Measurements from ENCODE around the gene GTSE1. TPM values are rescaled to one million over a fixed set of nuclear protein-coding genes. Genes with fewer than 3 reads are reported as not detected.

GTSE1 gene
- total and polyA plus RNA-seq, 2 of the 13 experiments (the other 11 are each of a cell fraction or from before 2014, with no cell fraction given) = 10.7 to 13.5 TPM

DNA sequence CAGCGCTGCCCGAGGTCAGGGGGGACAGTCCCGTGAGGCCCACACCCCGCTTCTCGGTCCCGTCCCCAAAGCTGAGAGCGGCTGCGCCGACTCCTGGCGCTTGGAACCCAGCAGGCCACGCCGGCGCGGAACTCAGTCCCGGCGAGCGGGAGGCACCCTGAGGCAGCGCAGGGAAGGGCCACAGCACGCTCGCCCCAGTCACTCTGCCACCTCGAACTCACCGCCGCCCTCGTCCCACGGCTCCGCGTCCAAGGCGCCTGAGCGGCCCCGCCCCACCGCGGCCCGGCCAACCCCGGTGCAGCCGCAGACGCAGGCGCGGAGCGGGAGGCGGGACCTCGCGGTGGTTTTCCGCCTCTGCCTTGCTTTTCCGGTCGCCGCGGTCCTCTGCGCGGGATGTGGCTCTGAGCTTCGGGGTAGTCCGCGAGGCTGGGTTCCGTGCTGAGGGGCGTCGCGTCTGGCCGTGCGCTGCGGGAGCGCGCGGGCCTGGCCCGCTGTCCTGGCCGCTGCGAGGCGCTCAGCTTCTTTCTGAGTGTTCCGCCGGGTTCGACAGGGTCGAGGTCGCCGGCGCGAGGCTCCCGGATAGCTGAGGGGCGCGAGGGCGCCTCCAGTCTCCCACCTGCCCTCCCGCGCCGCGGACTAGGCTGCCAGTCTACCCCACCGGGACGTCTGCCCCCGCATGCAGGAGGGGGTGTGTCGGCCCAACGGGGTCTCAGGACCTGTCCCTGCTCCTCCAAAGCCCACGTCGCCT, 46.5 kb upstream of the GTSE1 start, which contains the start of gene CDPF1 (continued):
- TF ChIP-seq KMT2B (CRISPR knock-in tag; IDR thresholded peaks at IDR 0.05) (peak; percentile 65), CENPT (CRISPR knock-in tag; IDR thresholded peaks at IDR 0.05; ENCODE audit: low read depth) (peak; percentile 42; the same call in 1 of the 2 replicates), ZNF503 (CRISPR knock-in tag; IDR thresholded peaks at IDR 0.05) (no peak; the same call in 1 of the 2 replicates), CC2D1A (CRISPR knock-in tag; IDR thresholded peaks at IDR 0.05) (no peak), TRIM24 (CRISPR knock-in tag; IDR thresholded peaks at IDR 0.05) (no peak), AFF4 (CRISPR knock-in tag; IDR thresholded peaks at IDR 0.05) (no peak; the same call in 1 of the 2 replicates), JUND (CRISPR knock-in tag; IDR thresholded peaks at IDR 0.05) (0 out of 2 replicates have a peak, but pooled peaks have one; percentile 33), ZNF276 (CRISPR knock-in tag; IDR thresholded peaks at IDR 0.05; ENCODE audit: low read depth) (peak; percentile 70; the same call in 1 of the 2 replicates), ZNF724P (CRISPR knock-in tag; IDR thresholded peaks at IDR 0.05; ENCODE audit: borderline replicate concordance) (peak; percentile 55), RFX3 (CRISPR knock-in tag; IDR thresholded peaks at IDR 0.05) (no peak), ZNF234 (CRISPR knock-in tag; conservative IDR thresholded peaks at IDR 0.05) (peak; percentile 71), RFXANK (CRISPR knock-in tag; IDR thresholded peaks at IDR 0.05) (peak; percentile 68; the same call in 1 of the 2 replicates)
- TF ChIP-seq, protein P1, sequence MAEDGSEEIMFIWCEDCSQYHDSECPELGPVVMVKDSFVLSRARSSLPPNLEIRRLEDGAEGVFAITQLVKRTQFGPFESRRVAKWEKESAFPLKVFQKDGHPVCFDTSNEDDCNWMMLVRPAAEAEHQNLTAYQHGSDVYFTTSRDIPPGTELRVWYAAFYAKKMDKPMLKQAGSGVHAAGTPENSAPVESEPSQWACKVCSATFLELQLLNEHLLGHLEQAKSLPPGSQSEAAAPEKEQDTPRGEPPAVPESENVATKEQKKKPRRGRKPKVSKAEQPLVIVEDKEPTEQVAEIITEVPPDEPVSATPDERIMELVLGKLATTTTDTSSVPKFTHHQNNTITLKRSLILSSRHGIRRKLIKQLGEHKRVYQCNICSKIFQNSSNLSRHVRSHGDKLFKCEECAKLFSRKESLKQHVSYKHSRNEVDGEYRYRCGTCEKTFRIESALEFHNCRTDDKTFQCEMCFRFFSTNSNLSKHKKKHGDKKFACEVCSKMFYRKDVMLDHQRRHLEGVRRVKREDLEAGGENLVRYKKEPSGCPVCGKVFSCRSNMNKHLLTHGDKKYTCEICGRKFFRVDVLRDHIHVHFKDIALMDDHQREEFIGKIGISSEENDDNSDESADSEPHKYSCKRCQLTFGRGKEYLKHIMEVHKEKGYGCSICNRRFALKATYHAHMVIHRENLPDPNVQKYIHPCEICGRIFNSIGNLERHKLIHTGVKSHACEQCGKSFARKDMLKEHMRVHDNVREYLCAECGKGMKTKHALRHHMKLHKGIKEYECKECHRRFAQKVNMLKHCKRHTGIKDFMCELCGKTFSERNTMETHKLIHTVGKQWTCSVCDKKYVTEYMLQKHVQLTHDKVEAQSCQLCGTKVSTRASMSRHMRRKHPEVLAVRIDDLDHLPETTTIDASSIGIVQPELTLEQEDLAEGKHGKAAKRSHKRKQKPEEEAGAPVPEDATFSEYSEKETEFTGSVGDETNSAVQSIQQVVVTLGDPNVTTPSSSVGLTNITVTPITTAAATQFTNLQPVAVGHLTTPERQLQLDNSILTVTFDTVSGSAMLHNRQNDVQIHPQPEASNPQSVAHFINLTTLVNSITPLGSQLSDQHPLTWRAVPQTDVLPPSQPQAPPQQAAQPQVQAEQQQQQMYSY (CRISPR knock-in tag; IDR thresholded peaks at IDR 0.05) = peak; percentile 62; the same call in 1 of the 2 replicates
- TF ChIP-seq, protein P2, sequence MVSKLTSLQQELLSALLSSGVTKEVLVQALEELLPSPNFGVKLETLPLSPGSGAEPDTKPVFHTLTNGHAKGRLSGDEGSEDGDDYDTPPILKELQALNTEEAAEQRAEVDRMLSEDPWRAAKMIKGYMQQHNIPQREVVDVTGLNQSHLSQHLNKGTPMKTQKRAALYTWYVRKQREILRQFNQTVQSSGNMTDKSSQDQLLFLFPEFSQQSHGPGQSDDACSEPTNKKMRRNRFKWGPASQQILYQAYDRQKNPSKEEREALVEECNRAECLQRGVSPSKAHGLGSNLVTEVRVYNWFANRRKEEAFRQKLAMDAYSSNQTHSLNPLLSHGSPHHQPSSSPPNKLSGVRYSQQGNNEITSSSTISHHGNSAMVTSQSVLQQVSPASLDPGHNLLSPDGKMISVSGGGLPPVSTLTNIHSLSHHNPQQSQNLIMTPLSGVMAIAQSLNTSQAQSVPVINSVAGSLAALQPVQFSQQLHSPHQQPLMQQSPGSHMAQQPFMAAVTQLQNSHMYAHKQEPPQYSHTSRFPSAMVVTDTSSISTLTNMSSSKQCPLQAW (CRISPR knock-in tag; IDR thresholded peaks at IDR 0.05) = peak; percentile 15; the same call in 1 of the 2 replicates

Measured in HepG2 (cell line).